HG02623 (cell line): ENCODE data around the gene BEX3.

Source experiments
- ATAC-seq: cut with Tn5 transposase; IDR thresholded peaks from one replicate; pipeline ENCODE4 v1.9.1; 2021; ENCODE audit warnings: moderate library complexity; ENCODE audit not compliant: unreplicated experiment

Gene BEX3

GRCh38 chrX:103418811-103419340 is 42.5 kb downstream of the BEX3 start:
- no peak for ATAC-seq

- ATAC-seq = no peak
Observed at GRCh38 chrX:103423955-103424638, 47.8 kb downstream of the BEX3 start.
